Thyroid gland (tissue), 4 donors: ENCODE results near the gene SMAD3. TPM values are rescaled to one million over a fixed set of nuclear protein-coding genes. Genes with fewer than 3 reads are reported as not detected.

ENCODE experiments used
- DNase-seq, 2 donors: peaks; one replicate each; pipeline ENCODE4 v3.0.0-alpha.2; 2019
- H3K27ac ChIP-seq, 3 donors: fragments of 200-600 bp; sonication (generic); 1 replicate in 2 of 3; 2 replicates in 1 of 3; pipeline ENCODE4 v1.5.1; 2016 to 2019; ENCODE audit warnings: mild to moderate bottlenecking in 1 of 3, moderate library complexity in 1 of 3
- H3K27me3 ChIP-seq: fragments of 200-600 bp; sonication (generic); one replicate; pipeline ENCODE4 v1.5.1; 2019
- H3K36me3 ChIP-seq, 2 donors: fragments of 200-600 bp; sonication (generic); one replicate each; pipeline ENCODE4 v1.5.1; 2016 to 2019
- H3K4me1 ChIP-seq, 2 donors: fragments of 200-600 bp; sonication (generic); one replicate each; pipeline ENCODE4 v1.5.1; 2017 to 2019
- H3K4me3 ChIP-seq, 3 donors: fragments of 200-600 bp; sonication (generic); replicated peaks in 1 of 3; 1 replicate in 2 of 3; 2 replicates in 1 of 3; pipeline ENCODE4 v1.5.1; 2016; ENCODE audit warnings: mild to moderate bottlenecking in 1 of 3
- H3K9me3 ChIP-seq: fragments of 200-600 bp; sonication (generic); one replicate; pipeline ENCODE4 v1.5.1; 2017
- CTCF ChIP-seq, 6 experiments: fragments of 200-600 bp in 3 of 6; fragments of 450-650 bp in 3 of 6; sonication (generic) in 3 of 6; IDR thresholded peaks; one replicate each; pipeline ENCODE4 v1.5.1; 2016 to 2019; ENCODE audit warnings: antibody characterized with exemption in 6 of 6, mild to moderate bottlenecking in 2 of 6, inconsistent platforms in 1 of 6, moderate library complexity in 1 of 6
- POLR2A ChIP-seq, 2 donors: fragments of 450-650 bp; IDR thresholded peaks; one replicate each; pipeline ENCODE4 v1.6.1; 2017; ENCODE audit warnings: antibody characterized with exemption in 2 of 2, mild to moderate bottlenecking in 2 of 2, moderate library complexity in 1 of 2
- WGBS, 2 donors: methylation state at CpG; one replicate each; pipeline ENCODE4 v1.1.5; 2017; 5-methylcytosine and 5-hydroxymethylcytosine counted together
- intact Hi-C: fragments of 100-400 bp; cut with DNase I; formaldehyde crosslinking; loops from one replicate; pipeline ENCODE4 v1.15.1; 2023
- total RNA-seq, 4 donors: library from RNA; depleted of rRNA; stranded (reverse); fragments of >200 nt; gene quantifications; one replicate each; pipeline ENCODE4 v1.2.3, GENCODE V29; 2016

The SMAD3 gene
- total RNA-seq, 4 donors from 2014 or later, result 33.6 to 66.5 (median 47.3) TPM

GRCh38 chr15:67202091-67202490, 136.7 kb downstream of the SMAD3 start:
- intact Hi-C loops, result no loop called here
- Histone ChIP-seq H3K4me3 (no peak overlapping the region), H3K4me1 (peaks cover 10 to 14% of the 10 kb centered on the region in 2 donors), H3K27ac (peak overlapping the region in 1 of 3 donors; percentile 4), H3K36me3 (peaks cover 8 to 9% of the 10 kb centered on the region in 2 donors), H3K27me3 (no peaks in the 10 kb centered on the region), H3K9me3 (no peaks in the 10 kb centered on the region)
- 97 to 99% methylated on average over 2 of the region's 2 CpGs for WGBS, 2 donors
- TF ChIP-seq POLR2A (IDR thresholded peaks at IDR 0.05), result no peak
- DNase-seq, result no peak

- no peak overlapping the region for H3K4me3 ChIP-seq
- WGBS, 2 donors, result 98 to 100% methylated on average over 1 of the region's 1 CpG
- no peaks in the 10 kb centered on the region for H3K9me3 ChIP-seq
- intact Hi-C loops, result no loop called here
- no peaks in the 10 kb centered on the region for H3K27me3 ChIP-seq
- peaks cover 9% of the 10 kb centered on the region in 2 donors for H3K36me3 ChIP-seq
- DNase-seq, result no peak
- peaks cover 10 to 14% of the 10 kb centered on the region in 2 donors for H3K4me1 ChIP-seq
- no peak overlapping the region for H3K27ac ChIP-seq
- TF ChIP-seq CTCF (IDR thresholded peaks at IDR 0.05), result no peak
- no peak for TF ChIP-seq POLR2A (IDR thresholded peaks at IDR 0.05)
Observed at GRCh38 chr15:67202991-67203390, 137.6 kb downstream of the SMAD3 start.

DNA sequence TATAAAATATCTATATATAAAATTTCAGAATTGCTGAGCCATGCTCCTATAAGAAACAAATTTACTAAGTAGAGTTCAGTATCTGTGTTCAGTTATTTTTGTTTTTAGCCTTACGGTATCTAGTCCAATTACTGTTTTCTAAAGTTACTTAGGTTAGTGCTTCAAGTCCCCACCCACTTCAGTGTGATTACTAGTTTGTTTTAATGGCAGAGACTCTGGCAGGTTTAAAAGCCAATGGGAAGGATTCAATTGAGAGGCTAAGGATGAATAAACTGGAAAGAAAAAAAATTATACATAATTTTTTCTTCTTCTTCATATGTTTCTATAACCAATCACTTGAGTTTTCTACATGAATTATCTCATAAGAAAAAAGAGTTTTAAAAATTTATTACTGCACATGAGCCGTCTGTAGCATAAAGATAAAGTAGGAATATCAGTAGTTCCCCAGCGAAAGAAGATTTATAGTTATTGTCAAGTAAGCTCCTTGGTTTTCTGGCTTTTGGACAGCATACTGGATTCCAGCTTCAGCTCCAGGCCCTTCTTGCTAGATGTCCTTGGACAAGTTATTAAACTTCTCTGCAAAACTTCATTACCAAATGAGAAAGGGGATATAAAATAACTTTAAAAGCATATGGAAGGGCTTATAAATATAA, 142.3 kb downstream of the SMAD3 start:
- H3K36me3 ChIP-seq, result peaks cover 9 to 11% of the 10 kb centered on the region in 2 donors
- H3K4me1 ChIP-seq, result no peaks in the 10 kb centered on the region
- no peak for DNase-seq

DNA sequence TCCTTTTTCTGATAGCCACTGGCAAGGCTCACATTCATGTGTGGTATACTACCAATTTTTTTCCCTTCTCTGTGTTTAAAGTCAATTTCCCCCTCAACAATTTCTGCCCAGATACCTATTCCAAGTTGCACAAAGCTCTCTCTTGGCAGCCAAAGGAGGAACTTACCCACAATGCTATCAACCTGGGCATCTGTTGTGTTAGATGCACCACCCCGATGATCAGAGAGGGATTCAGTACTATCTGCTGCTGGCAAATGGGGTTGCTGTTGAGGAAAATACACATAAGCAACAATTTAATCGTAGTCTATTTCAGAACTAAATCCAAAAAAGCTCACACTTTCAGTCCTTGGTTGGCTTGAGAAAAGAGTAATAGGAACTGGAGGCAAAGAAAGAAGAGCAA, 143.0 kb downstream of the SMAD3 start:
- 69 to 95% methylated on average over 2 of the region's 2 CpGs for WGBS, 2 donors
- Histone ChIP-seq H3K4me1 (no peaks in the 10 kb centered on the region), H3K4me3 (no peak overlapping the region), H3K9me3 (no peaks in the 10 kb centered on the region), H3K27ac (no peak overlapping the region), H3K36me3 (peaks cover 9 to 11% of the 10 kb centered on the region in 2 donors), H3K27me3 (no peaks in the 10 kb centered on the region)
- TF ChIP-seq POLR2A (IDR thresholded peaks at IDR 0.05) (no peak), CTCF (IDR thresholded peaks at IDR 0.05) (no peak)
- no peak for DNase-seq
- intact Hi-C loops, result no loop called here

More for the DNA sequence above, 142.3 kb downstream of the SMAD3 start:
- H3K9me3 ChIP-seq, result no peaks in the 10 kb centered on the region
- H3K27ac ChIP-seq, result no peak overlapping the region
- 85 to 89% methylated on average over 3 of the region's 3 CpGs for WGBS, 2 donors
- no peaks in the 10 kb centered on the region for H3K27me3 ChIP-seq
- TF ChIP-seq CTCF (IDR thresholded peaks at IDR 0.05) (no peak), POLR2A (IDR thresholded peaks at IDR 0.05) (no peak)
- intact Hi-C loops, result no loop called here
- no peak overlapping the region for H3K4me3 ChIP-seq

DNA sequence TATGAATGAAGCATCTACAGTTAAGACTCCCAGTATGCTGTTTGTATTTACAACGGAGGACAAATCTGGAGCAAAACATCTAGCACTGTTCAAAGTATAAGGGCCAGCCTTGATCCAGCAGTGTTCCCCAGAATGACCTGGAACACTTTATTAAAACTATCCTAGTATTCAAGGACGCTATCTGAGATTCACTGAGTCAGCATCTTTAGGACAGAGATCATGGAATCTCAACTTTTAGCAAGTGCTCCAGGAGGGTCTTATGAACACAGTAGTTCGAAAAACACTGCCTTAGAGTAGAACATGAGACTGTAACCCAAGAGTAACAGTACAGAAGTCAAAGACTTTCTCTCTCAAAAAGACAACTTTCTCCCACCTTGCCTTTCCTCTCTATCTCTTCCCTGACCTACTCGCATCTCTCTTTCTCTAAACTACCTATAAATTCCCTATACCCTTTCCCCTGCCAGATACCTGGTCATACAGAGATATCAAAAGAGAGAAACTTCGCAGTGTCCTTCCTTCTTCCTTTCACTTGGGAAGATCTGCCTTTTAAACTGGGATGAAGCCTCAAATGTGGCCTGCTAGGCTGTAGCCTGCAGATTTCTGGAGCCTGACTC, 145.3 kb downstream of the SMAD3 start:
- TF ChIP-seq POLR2A (IDR thresholded peaks at IDR 0.05) (no peak), CTCF (IDR thresholded peaks at IDR 0.05) (no peak)
- DNase-seq, result no peak
- Histone ChIP-seq H3K36me3 (peaks cover 3 to 9% of the 10 kb centered on the region in 2 donors), H3K27ac (no peak overlapping the region), H3K4me1 (no peaks in the 10 kb centered on the region), H3K9me3 (no peaks in the 10 kb centered on the region), H3K4me3 (no peak overlapping the region), H3K27me3 (no peaks in the 10 kb centered on the region)
- 93 to 97% methylated on average over 5 of the region's 5 CpGs for WGBS, 2 donors
- intact Hi-C loops, result no loop called here
